HepG2 (cell line): Measurements from ENCODE around the gene OR2V2. TPM values are rescaled to one million over a fixed set of nuclear protein-coding genes. Genes with fewer than 3 reads are reported as not detected.
A peak's percentile ranks its signal among the peaks of the same experiment; 100 is the strongest.

Experiments
- ATAC-seq: fragments of 200-7000 bp; cut with Tn5 transposase; 3 replicates; pipeline ENCODE4 v1.9.1; 2020; ENCODE audit warnings: mild to moderate bottlenecking, moderate library complexity
- BruUV-seq: library from RNA; stranded (reverse); fragments of 400-500 nt; replicated peaks from 2 replicates; lab custom pipeline; 2021; lab: Mats Ljungman, UMichigan
- CTCF ChIA-PET: fragments of 300-600 bp; formaldehyde crosslinking; extraction: SDS; loops from one replicate; lab custom pipeline; 2021; ENCODE audit warnings: low total read pairs, inconsistent platforms, low intra/inter-chr PET ratio; lab: Yijun Ruan, JAX
- POLR2A ChIA-PET: fragments of 350-600 bp; sonication (Branson Sonifier 250); formaldehyde crosslinking; loops from one replicate; lab custom pipeline; 2020; ENCODE audit warnings: antibody characterized with exemption, inconsistent platforms; lab: Yijun Ruan, JAX
- DNase-seq: peaks from one replicate; pipeline ENCODE4 v3.0.0-alpha.2; 2015; ENCODE audit warnings: low spot score
- FAIRE-seq: peaks from 3 replicates; lab custom pipeline; 2011; peaks lifted over from hg19 to GRCh38; lab: Jason Lieb, UNC
- H2AFZ ChIP-seq: one replicate; pipeline ENCODE4 v1.6.1; 2011; ENCODE audit warnings: low read length, inconsistent platforms
- H3K27ac ChIP-seq: fragments of 300-600 bp; 3 replicates; pipeline ENCODE4 v1.8.0; 2011; ENCODE audit warnings: mixed run types, mild to moderate bottlenecking, mixed read lengths, low read length, inconsistent platforms; ENCODE audit not compliant: insufficient read depth; ENCODE audit errors: extremely low read length
- H3K27me3 ChIP-seq, 2 experiments: fragments of 200-600 bp in 1 of 2; 2 replicates in 1 of 2; 3 replicates in 1 of 2; pipeline versions ENCODE4 v1.6.0 to v1.8.0; 2011; ENCODE audit warnings: low read length in 2 of 2, mild to moderate bottlenecking in 2 of 2, moderate library complexity in 2 of 2, inconsistent platforms in 1 of 2; ENCODE audit not compliant: insufficient read depth in 2 of 2, control insufficient read depth in 1 of 2
- H3K36me3 ChIP-seq, 2 experiments: fragments of 200-600 bp in 1 of 2; replicated peaks in 1 of 2; 2 replicates in 1 of 2; 3 replicates in 1 of 2; pipeline versions ENCODE4 v1.5.1 to v1.8.0; 2011; ENCODE audit warnings: low read length in 2 of 2, inconsistent platforms in 1 of 2; ENCODE audit not compliant: insufficient read depth in 2 of 2, control insufficient read depth in 1 of 2
- H3K4me1 ChIP-seq: 2 replicates; pipeline ENCODE4 v1.5.1; 2012; ENCODE audit warnings: low read length, inconsistent platforms; ENCODE audit not compliant: insufficient read depth
- H3K4me2 ChIP-seq: 2 replicates; pipeline ENCODE4 v1.6.0; 2011; ENCODE audit warnings: low read depth, low read length, inconsistent platforms
- H3K4me3 ChIP-seq, 3 experiments: fragments of 200-600 bp in 1 of 3; sonication (generic), shearing (Covaris generic) in 1 of 3; replicated peaks in 1 of 3; 2 replicates each; pipeline ENCODE4 v1.5.1; 2011 to 2016; ENCODE audit warnings: low read length in 3 of 3, inconsistent platforms in 2 of 3, low read depth in 2 of 3, mild to moderate bottlenecking in 2 of 3, control low read depth in 1 of 3, mixed read lengths in 1 of 3; ENCODE audit not compliant: insufficient read depth in 1 of 3
- H3K79me2 ChIP-seq: one replicate; pipeline ENCODE4 v1.6.1; 2011; ENCODE audit warnings: low read length, inconsistent platforms; ENCODE audit not compliant: insufficient read depth
- H3K9ac ChIP-seq: 2 replicates; pipeline ENCODE4 v1.6.0; 2011; ENCODE audit warnings: mild to moderate bottlenecking, low read depth, low read length, inconsistent platforms; ENCODE audit not compliant: insufficient read depth
- H3K9me3 ChIP-seq: 2 replicates; pipeline ENCODE4 v1.5.1; 2012; ENCODE audit warnings: mild to moderate bottlenecking, low read length
- H4K20me1 ChIP-seq: 2 replicates; pipeline ENCODE4 v1.6.0; 2011; ENCODE audit warnings: inconsistent platforms, mild to moderate bottlenecking, low read length, moderate library complexity; ENCODE audit not compliant: insufficient read depth
- FUBP1 ChIP-seq: sonication (generic); formaldehyde crosslinking; IDR thresholded peaks from 2 replicates; pipeline ENCODE4 v1.5.1; 2020; ENCODE audit warnings: missing genetic modification reagents, mild to moderate bottlenecking, borderline replicate concordance
- HINFP ChIP-seq: sonication (generic); formaldehyde crosslinking; IDR thresholded peaks from 2 replicates; pipeline ENCODE4 v1.4.0; 2020; ENCODE audit warnings: low read depth, mild to moderate bottlenecking, missing genetic modification reagents
- HNRNPUL1 ChIP-seq: fragments of 200-400 bp; formaldehyde crosslinking; IDR thresholded peaks from 2 replicates; pipeline ENCODE4 v1.6.1; 2017; ENCODE audit warnings: low read depth, mild to moderate bottlenecking, low read length, moderate library complexity
- JUND ChIP-seq: sonication (generic); formaldehyde crosslinking; IDR thresholded peaks from 2 replicates; pipeline ENCODE4 v1.8.0; 2022; ENCODE audit warnings: mild to moderate bottlenecking, missing genetic modification reagents
- NFKB2 ChIP-seq: sonication (generic); formaldehyde crosslinking; IDR thresholded peaks from 2 replicates; pipeline ENCODE4 v1.4.0; 2020; ENCODE audit warnings: missing genetic modification reagents, borderline replicate concordance
- NFYC ChIP-seq: IDR thresholded peaks from 2 replicates; pipeline ENCODE4 v1.6.1; 2016; ENCODE audit warnings: missing genetic modification reagents, missing compliant biosample characterization
- PAX8 ChIP-seq: sonication (generic); formaldehyde crosslinking; IDR thresholded peaks from 2 replicates; pipeline ENCODE4 v1.8.0; 2022; ENCODE audit warnings: mild to moderate bottlenecking, missing genetic modification reagents, borderline replicate concordance
- PLSCR1 ChIP-seq: sonication (generic); formaldehyde crosslinking; IDR thresholded peaks from 2 replicates; pipeline ENCODE4 v1.5.0; 2020; ENCODE audit warnings: missing genetic modification reagents, mild to moderate bottlenecking, borderline replicate concordance
- ZBTB3 ChIP-seq: sonication (generic); formaldehyde crosslinking; IDR thresholded peaks from 2 replicates; pipeline ENCODE4 v1.4.0; 2020; ENCODE audit warnings: low read depth, mild to moderate bottlenecking, moderate library complexity, missing genetic modification reagents, borderline replicate concordance
- ZC3H13 ChIP-seq: sonication (generic); formaldehyde crosslinking; IDR thresholded peaks from 2 replicates; pipeline ENCODE4 v1.8.1; 2023; ENCODE audit warnings: mild to moderate bottlenecking, missing genetic modification reagents, moderate library complexity
- ZFX ChIP-seq: sonication (generic); formaldehyde crosslinking; IDR thresholded peaks from 2 replicates; pipeline ENCODE4 v1.4.0; 2020; ENCODE audit warnings: mild to moderate bottlenecking, low read depth, missing genetic modification reagents, moderate library complexity
- ZNF232 ChIP-seq: sonication (generic); formaldehyde crosslinking; IDR thresholded peaks from 2 replicates; pipeline ENCODE4 v1.4.0; 2020; ENCODE audit warnings: missing genetic modification reagents, borderline replicate concordance
- ZNF629 ChIP-seq: sonication (generic); formaldehyde crosslinking; conservative IDR thresholded peaks from 2 replicates; pipeline ENCODE4 v1.5.0; 2020; ENCODE audit warnings: missing genetic modification reagents
- ZNF7 ChIP-seq: IDR thresholded peaks from 2 replicates; pipeline ENCODE4 v1.6.1; 2016; ENCODE audit warnings: missing biosample characterization, missing genetic modification reagents
- WGBS: methylation state at CpG from one replicate; pipeline ENCODE4 v1.1.6; 2017; ENCODE audit warnings: low lambda C conversion rate; 5-methylcytosine and 5-hydroxymethylcytosine counted together
- in situ Hi-C: cut with HindIII; loops from 2 replicates; pipeline ENCODE4 v1.10.0; 2017; ENCODE audit warnings: low pct_unique_long_range_greater_than_20kb; ENCODE audit not compliant: extremely low pct_ligation_motif_present
- intact Hi-C: fragments of 100-400 bp; cut with micrococcal nuclease; formaldehyde crosslinking; loops from one replicate; pipeline ENCODE4 v1.10.0; 2022; ENCODE audit not compliant: unreplicated experiment
- polyA plus RNA-seq, 8 experiments: library from polyadenylated mRNA; depleted of rRNA in 3 of 8; stranded (reverse) in 7 of 8; unstranded in 1 of 8; fragments of >200 nt; fragmentation: Illumina TruSeq in 4 of 8; extraction: Trizol in 4 of 8; gene quantifications; 2 replicates each; pipeline versions ENCODE4 v1.2.1 to v1.2.3, GENCODE V29; 2011 to 2016; ENCODE audit warnings: low read depth in 4 of 8, missing spikeins in 1 of 8, mixed read lengths in 1 of 8; ENCODE audit not compliant: insufficient read depth in 1 of 8
- total RNA-seq, 5 experiments: library from RNA; depleted of rRNA; stranded (reverse); fragments of >200 nt; fragmentation: Illumina TruSeq; extraction: Trizol; gene quantifications; 2 replicates each; pipeline ENCODE4 v1.2.3, GENCODE V29; 2016; ENCODE audit warnings: low read depth in 1 of 5
- TF ChIP-seq, protein P1 (sequence below): sonication (generic); formaldehyde crosslinking; IDR thresholded peaks from 2 replicates; pipeline ENCODE4 v1.4.0; 2020; ENCODE audit warnings: missing genetic modification reagents
- TF ChIP-seq, protein P2 (sequence below): IDR thresholded peaks from 2 replicates; pipeline ENCODE4 v1.6.1; 2012; ENCODE audit warnings: inconsistent platforms
- TF ChIP-seq, protein P3 (sequence below): sonication (generic); formaldehyde crosslinking; IDR thresholded peaks from 2 replicates; pipeline ENCODE4 v1.5.1; 2020; ENCODE audit warnings: missing genetic modification reagents, mild to moderate bottlenecking, borderline replicate concordance

Gene OR2V2
- total and polyA plus RNA-seq, 2 of the 13 experiments (the other 11 are each of a cell fraction or from before 2014, with no cell fraction given): not detected

DNA sequence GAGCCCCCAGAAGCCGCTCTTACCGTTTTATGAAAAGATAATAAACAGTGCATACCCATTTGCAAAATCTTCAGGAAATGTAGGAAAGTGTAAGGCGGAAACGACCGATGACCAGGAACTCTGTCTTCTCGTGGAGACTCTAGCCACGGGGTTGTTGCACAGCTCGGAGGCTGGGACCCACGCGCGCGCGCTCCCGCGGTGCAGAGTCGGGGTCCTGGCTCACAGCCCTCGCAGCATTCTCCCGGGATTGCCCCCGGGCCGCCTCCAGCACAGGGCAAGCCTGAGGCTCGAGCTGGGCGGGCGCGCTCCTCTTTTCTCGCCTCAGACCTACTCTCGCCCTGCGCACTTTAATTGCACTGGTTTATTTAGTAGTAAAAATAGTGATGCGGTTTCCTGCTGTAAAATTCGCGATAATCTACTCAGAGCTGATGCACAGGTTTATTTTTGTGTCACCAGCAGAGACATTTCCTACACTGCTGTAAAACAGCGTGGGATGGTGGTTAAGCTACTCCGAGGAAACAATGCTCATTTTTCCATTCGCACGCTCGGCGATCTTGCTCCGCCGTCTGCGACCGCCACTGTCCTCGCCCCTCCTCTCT, 42.1 kb downstream of the OR2V2 start:
- ChIA-PET CTCF (no interaction called here), POLR2A (interaction anchor here (2.2 to 7.2 kb wide), 3 partner anchors 15 to 54 kb away, joined by 13 to 104 read pairs (median 20); partner anchors contain the start of genes RACK1, TRIM41 and TRIM7)
- Histone ChIP-seq H3K4me3 (peak overlapping the region; percentile 79 to 93 (median 81)), H3K36me3 (no peaks in the 10 kb centered on the region), H2AFZ (peak overlapping the region; percentile 3), H3K9me3 (no peaks in the 10 kb centered on the region), H3K4me2 (peak overlapping the region; percentile 92), H3K27ac (no peak overlapping the region), H3K9ac (peak overlapping the region; percentile 63; the same call in 1 of the 2 replicates), H3K27me3 (no peaks in the 10 kb centered on the region; a peak in 1 of 5 replicates), H4K20me1 (no peaks in the 10 kb centered on the region), H3K4me1 (peaks cover 42% of the 10 kb centered on the region), H3K79me2 (no peaks in the 10 kb centered on the region)
- in situ Hi-C loops (loop anchor here (5.0 kb wide), 1 partner anchor 33 kb away; the partner anchor contains the start of gene TRIM41), intact Hi-C loops (loop anchor here (1.0 kb wide), 1 partner anchor 9 kb away; no protein-coding TSS in a partner anchor)
- no TSS peak for BruUV-seq
- DNase-seq: no peak
- peak; percentile 7; the same call in 1 of the 3 replicates for ATAC-seq
- 2% methylated on average over 22 of the region's 41 CpGs for WGBS
- no peak for FAIRE-seq
- TF ChIP-seq ZFX (CRISPR knock-in tag): no peak
- TF ChIP-seq FUBP1 (CRISPR knock-in tag): no peak
- TF ChIP-seq ZC3H13 (CRISPR knock-in tag): no peak
- no peak for TF ChIP-seq HNRNPUL1
- TF ChIP-seq, protein P1, sequence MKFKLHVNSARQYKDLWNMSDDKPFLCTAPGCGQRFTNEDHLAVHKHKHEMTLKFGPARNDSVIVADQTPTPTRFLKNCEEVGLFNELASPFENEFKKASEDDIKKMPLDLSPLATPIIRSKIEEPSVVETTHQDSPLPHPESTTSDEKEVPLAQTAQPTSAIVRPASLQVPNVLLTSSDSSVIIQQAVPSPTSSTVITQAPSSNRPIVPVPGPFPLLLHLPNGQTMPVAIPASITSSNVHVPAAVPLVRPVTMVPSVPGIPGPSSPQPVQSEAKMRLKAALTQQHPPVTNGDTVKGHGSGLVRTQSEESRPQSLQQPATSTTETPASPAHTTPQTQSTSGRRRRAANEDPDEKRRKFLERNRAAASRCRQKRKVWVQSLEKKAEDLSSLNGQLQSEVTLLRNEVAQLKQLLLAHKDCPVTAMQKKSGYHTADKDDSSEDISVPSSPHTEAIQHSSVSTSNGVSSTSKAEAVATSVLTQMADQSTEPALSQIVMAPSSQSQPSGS (CRISPR knock-in tag): no peak
- TF ChIP-seq ZNF629 (CRISPR knock-in tag): no peak
- no peak for TF ChIP-seq ZNF232 (CRISPR knock-in tag)
- TF ChIP-seq JUND: no peak
- no peak for TF ChIP-seq NFYC (CRISPR knock-in tag)
- TF ChIP-seq ZNF7 (CRISPR knock-in tag): no peak
- no peak for TF ChIP-seq NFKB2 (CRISPR knock-in tag)
- TF ChIP-seq PAX8 (CRISPR knock-in tag): no peak
- TF ChIP-seq HINFP (CRISPR knock-in tag): no peak
- TF ChIP-seq, protein P2, sequence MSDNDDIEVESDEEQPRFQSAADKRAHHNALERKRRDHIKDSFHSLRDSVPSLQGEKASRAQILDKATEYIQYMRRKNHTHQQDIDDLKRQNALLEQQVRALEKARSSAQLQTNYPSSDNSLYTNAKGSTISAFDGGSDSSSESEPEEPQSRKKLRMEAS: no peak
- no peak for TF ChIP-seq ZBTB3
- TF ChIP-seq PLSCR1 (CRISPR knock-in tag): no peak
- TF ChIP-seq, protein P3, sequence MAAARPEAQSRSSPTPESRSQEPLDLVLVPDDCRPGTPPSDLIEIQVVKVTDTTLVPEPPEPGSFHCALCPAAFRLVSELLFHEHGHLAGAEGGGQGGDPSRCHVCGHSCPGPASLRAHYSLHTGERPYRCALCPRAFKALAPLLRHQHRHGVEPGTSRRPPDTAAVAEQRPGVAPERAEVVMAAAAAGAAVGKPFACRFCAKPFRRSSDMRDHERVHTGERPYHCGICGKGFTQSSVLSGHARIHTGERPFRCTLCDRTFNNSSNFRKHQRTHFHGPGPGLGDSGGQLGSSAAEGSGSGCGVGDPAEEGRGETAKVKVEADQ (CRISPR knock-in tag): no peak
